IPS DF 4.7 (cell line): ENCODE measurements around the gene MICB.
"Not testable (repeated sequence)": the region's sequence is repeated elsewhere in the genome, so short reads cannot be mapped to it uniquely, and the experiment has no call there.

ENCODE experiments used
- DNase-seq: peaks from one replicate; pipeline ENCODE4 v3.0.0-alpha.2; 2013; ENCODE audit warnings: low spot score; ENCODE audit errors: extremely low read depth

The MICB gene

DNA sequence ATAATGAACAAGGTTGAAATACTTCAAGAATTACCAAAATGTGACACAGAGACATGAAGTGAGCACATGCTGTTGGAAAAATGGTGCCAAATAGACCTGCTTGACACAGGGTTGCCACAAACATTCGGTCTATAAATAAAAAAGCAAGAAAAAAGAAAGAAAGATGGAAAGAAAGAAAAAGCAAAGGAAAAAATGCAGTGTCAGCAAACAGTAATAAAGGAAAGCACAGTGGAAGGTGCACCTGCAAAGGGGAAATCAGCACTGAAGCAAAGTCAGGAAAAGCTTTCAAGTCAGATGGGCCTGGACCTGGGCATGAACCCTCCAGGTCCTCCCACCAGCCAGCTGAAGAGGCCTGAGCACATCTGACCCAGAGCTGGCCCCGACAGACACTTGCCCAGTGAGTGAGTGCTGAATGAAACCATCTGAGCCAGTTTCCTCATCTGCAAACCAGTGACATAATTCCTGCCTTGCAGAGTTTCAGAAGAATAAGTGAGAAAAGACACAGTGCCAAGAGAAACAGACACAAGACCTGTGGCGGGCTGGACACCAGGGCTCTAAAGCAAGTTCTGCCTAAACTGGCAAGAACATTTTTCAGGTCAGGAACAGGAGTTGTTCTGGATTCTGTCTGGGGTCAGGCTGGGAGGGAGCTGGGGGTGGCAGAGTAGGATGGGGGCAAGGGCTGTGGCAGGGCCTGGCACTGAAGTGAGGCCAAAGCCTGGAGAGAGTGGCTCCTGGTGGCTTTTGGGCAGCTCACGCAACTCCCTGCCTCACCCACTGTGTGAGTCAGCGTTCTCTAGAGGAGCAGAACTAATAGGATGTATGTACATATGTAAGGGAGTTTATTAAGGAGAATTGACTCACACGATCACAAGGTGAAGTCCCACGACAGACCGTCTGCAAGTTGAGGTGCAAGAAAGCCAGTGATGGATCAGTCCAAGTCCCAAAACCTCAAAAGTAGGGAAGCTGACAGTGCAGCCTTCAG, 23.9 kb upstream of the MICB start:
- DNase-seq: no peak

DNA sequence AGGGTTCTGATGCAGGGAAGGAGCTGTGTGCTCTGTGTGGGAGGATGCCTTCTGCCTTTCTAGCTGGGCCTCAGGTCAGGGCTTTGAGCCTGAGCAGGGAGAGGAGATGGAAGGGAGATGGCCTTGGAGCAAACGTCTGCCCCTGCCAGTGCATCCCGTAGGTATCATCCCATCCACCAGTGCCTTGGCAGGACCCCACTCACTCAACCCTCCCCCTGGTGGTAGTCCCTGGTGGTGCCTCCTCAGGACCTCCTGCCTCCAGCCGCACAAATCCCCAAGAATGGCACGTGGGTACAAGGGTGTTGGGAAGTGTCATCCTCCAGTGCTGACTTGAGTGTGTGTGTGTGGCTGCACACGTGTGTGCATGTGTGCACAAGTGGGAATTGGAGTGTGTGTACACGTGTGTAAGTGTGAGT, 23.1 kb upstream of the MICB start:
- no peak for DNase-seq

DNA sequence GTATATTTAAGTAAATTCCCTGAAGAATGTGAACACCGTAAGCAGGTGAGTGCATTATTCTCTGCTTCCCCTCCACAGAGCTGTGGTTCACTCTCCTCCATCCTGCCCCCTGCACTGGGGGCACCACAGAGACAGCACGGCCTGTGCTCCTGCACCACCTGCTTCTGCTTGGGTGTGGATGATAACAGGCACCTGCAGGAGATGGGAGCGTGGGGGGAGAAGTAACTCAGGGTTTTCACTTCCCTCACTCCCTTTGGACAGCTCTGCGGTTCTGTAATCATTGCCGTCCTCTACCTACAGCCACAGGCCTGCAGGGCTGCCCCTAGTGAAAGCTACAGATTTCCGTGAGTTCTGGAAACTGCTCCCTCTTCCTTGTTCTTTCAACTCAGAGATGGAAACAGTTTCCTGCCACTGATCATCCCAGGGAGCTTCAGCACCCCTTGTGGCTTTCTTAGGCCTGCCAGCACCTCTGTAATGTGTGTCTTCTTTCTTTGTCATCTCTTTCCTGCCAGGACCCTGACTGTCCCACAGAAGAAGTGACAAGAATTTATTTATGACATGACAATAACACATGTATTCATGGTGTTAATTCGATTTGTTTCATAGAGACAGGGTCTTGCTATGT, 21.3 kb upstream of the MICB start:
- DNase-seq: no peak

- no peak for DNase-seq
Measured at GRCh38 chr6:31477521-31477920, 20.4 kb upstream of the MICB start.

DNA sequence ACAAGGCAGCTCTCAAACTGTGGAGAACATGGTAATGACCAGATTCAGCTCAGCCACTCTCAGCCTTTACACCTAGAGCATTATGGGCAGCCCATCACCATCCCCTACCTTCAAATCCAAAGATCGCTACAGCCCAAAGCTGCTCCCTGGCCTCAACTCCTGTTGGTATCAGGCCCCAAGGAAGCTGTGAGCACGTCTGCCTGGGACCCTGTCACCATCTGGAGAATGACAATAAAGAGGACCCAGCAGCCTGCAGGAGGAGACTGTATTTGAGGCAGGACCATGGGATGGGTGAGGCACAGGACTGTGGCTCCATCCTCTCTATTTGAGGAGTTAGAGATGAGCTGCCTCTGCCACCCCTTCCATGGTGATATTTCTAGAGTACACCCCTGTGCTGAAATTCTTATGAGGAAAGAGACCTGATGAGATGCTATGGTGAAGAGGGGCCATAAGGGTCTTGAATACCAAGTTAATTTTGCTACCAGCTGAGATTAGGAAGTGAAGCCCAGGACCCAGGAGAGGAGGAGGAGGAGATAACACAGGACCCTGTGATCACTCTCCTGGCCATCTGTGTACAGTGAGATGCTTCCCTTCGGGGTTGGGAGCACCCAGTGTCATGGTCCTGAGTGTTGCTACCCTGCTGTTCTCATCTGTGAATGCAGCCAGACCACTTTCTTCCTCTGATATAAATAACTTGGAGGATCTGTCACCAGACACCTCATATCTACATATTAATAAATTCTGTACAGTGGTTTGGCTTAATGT, 19.6 kb upstream of the MICB start:
- no peak for DNase-seq

GRCh38 chr6:31479151-31479932, 18.6 kb upstream of the MICB start:
- no peak for DNase-seq

- DNase-seq: no peak
Measured at GRCh38 chr6:31479933-31480535, 17.9 kb upstream of the MICB start.

DNA sequence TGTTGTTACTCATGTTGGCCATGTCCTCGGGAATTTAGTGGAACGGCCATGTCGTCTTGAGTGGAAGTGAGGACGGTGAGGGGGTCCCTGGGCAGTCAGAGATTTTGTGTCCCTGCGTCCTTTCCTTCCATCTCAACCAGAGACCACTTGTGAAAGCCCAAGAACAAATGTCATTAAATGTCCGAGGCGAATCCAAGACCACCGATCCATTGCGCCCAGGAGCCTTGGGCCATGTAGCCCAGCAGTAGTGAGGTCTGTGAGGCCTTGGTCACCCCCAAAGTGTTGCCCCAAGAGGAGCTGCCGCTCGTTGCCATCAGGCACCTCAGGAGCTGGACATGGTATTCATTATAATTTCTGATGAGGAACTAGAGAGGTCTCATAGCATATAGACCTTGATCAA, 17.4 kb upstream of the MICB start:
- DNase-seq: no peak

GRCh38 chr6:31483392-31483791, 14.6 kb upstream of the MICB start:
- DNase-seq: no peak

DNA sequence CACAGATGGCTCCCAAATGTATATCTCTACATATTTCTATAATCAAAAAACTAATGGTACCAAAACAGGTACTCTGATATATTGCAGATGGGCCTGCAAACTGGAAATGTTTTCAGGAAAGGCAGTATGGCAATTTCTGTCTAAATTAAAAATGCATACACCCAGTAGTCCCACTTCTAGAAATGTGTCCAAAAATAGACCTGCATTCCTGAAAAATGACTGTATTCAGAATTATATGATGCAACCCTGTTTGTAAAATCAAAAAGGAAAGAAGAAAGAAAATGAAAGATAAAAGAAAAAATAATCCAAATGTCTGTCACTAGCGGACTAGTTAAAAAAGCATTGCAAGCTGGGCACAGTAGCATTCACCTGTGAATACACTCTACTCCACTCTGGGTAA, 12.9 kb upstream of the MICB start:
- DNase-seq: no peak

- DNase-seq: not testable (repeated sequence)
Measured at GRCh38 chr6:31486065-31486837, 11.7 kb upstream of the MICB start.

GRCh38 chr6:31487674-31488073, 10.3 kb upstream of the MICB start:
- DNase-seq: not testable (repeated sequence)

GRCh38 chr6:31489086-31489485, 8.9 kb upstream of the MICB start:
- DNase-seq: no peak

DNA sequence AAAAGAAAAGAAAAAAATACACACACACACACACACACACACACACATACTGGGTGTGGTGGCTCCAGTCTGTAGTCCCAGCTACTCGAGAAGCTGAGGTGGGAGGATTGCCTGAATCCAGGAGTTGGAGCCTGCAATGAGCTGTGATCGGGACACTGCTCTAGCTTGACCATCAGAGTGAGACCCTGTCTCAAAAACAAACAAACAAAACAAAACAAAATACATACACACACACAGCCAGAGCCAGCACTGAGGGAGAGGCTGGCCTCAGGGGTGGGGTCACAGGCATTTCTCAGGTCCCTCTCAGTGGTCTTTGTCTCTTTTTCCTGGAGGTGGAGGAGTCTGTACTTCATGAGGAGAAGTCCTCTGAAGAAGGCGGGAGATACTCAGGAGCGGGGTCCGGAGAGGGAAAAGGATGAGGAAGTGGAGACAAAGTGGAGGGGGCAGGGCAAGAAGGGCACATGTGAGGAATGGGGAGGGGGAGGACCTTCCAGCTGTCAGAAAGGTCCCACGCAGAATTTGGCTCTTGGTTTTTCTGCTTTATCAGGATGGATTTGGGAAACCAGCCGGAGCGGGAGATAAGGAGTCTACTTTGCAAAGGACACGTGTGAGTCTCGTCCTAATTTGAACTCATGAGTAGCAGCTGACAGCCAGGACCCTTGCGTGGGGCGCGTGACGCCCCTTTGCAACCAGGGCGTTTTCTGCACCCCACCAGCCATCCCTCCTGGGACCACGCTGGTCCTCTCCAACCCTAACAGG, 7.7 kb upstream of the MICB start:
- no peak for DNase-seq

DNA sequence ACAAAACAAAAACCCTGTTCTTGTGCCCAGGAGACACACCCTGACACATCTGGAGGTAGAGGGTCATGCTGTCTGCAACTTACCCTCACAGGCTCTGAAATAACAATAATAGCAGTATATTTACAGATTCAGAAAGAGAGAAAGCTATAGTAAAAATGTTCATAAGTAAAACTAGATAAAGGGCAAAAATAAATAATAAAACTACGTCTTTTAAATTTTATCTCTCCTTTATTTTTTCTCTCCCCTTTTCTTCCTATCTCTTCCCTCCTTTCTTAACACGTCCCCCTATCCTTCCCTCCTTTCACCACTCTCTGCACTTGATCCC, 4.4 kb upstream of the MICB start:
- not testable (repeated sequence) for DNase-seq

GRCh38 chr6:31493875-31494694, 3.9 kb upstream of the MICB start:
- DNase-seq: no peak

DNA sequence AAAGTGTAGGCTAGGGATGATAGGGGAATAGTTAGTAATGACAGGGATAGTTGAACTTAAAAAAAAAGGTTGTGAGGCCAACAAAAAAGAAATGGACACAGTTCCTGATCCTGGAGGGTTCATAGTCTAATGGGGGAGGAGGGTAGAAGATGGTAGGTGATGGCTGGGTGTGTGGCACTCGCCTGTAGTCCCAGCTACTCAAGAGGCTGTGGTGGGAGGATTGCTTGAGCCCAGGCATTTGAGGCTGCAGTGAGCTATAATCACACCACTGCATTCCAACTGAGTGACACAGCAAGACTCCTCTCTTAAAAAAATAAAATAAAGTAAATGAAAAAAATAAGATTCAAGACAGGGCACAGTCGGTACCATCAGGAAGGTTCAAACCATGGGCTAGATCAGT, 2.4 kb upstream of the MICB start:
- no peak for DNase-seq

- not testable (repeated sequence) for DNase-seq
Measured at GRCh38 chr6:31496826-31497225, 1.1 kb upstream of the MICB start.

- DNase-seq: no peak
Measured at GRCh38 chr6:31498748-31499147, 803 bp downstream of the MICB start.
